ENCODE results near the gene CDPF1. TPM values are rescaled to one million over a fixed set of nuclear protein-coding genes. Genes with fewer than 3 reads are reported as not detected.

The CDPF1 gene
- total RNA-seq, 1 experiment from 2014 or later = 6.3 TPM

GRCh38 chr22:46233231-46233630 is 16.9 kb downstream of the CDPF1 start:
- intact Hi-C loops (cut with micrococcal nuclease) = no loop called here
- CTCF ChIA-PET = no interaction called here
- DNase-seq (ENCODE audit: unreplicated experiment) = peak; percentile 59
- no peaks in the 10 kb centered on the region for H3K27me3 Mint-ChIP-seq (ENCODE audit: insufficient read depth, unreplicated experiment)
- H3K4me3 Mint-ChIP-seq (ENCODE audit: unreplicated experiment) = no peak overlapping the region
- peaks cover 6% of the 10 kb centered on the region for H3K36me3 Mint-ChIP-seq (ENCODE audit: insufficient read depth, unreplicated experiment)
- H3K4me1 Mint-ChIP-seq (ENCODE audit: insufficient read depth, unreplicated experiment) = peaks cover 5% of the 10 kb centered on the region
- BruUV-seq (replicated peaks) = no TSS peak
- POLR2A ChIA-PET = interaction anchor here (1.1 kb wide), 1 partner anchor 16 kb away, joined by 3 read pairs; no protein-coding TSS in a partner anchor
- H3K27ac Mint-ChIP-seq (ENCODE audit: low read depth, unreplicated experiment) = no peak overlapping the region
- H3K9me3 Mint-ChIP-seq (ENCODE audit: unreplicated experiment) = no peaks in the 10 kb centered on the region
- no peak for TF ChIP-seq CTCF (IDR thresholded peaks at IDR 0.05; ENCODE audit: unreplicated experiment)

GRCh38 chr22:46230262-46230901 is 19.7 kb downstream of the CDPF1 start:
- POLR2A ChIA-PET = no interaction called here
- Mint-ChIP-seq H3K4me3 (ENCODE audit: unreplicated experiment) (no peak overlapping the region), H3K27ac (ENCODE audit: low read depth, unreplicated experiment) (no peak overlapping the region), H3K9me3 (ENCODE audit: unreplicated experiment) (no peaks in the 10 kb centered on the region), H3K27me3 (ENCODE audit: insufficient read depth, unreplicated experiment) (no peaks in the 10 kb centered on the region), H3K4me1 (ENCODE audit: insufficient read depth, unreplicated experiment) (peaks cover 5% of the 10 kb centered on the region), H3K36me3 (ENCODE audit: insufficient read depth, unreplicated experiment) (peaks cover 6% of the 10 kb centered on the region)
- DNase-seq (ENCODE audit: unreplicated experiment) = no peak
- intact Hi-C loops (cut with micrococcal nuclease) = no loop called here
- CTCF ChIA-PET = no interaction called here
- BruUV-seq (replicated peaks) = no TSS peak
- no peak for TF ChIP-seq CTCF (IDR thresholded peaks at IDR 0.05; ENCODE audit: unreplicated experiment)

- BruUV-seq (replicated peaks) = no TSS peak
- no peaks in the 10 kb centered on the region for H3K9me3 Mint-ChIP-seq (ENCODE audit: unreplicated experiment)
- ChIA-PET CTCF (interaction anchor here (0.7 kb wide), 1 partner anchor 22 kb away, joined by 4 read pairs; no protein-coding TSS in a partner anchor), POLR2A (no interaction called here)
- no peak overlapping the region for H3K27ac Mint-ChIP-seq (ENCODE audit: low read depth, unreplicated experiment)
- no peak for DNase-seq (ENCODE audit: unreplicated experiment)
- H3K4me1 Mint-ChIP-seq (ENCODE audit: insufficient read depth, unreplicated experiment) = peaks cover 5% of the 10 kb centered on the region
- TF ChIP-seq CTCF (IDR thresholded peaks at IDR 0.05; ENCODE audit: unreplicated experiment) = no peak
- intact Hi-C loops (cut with micrococcal nuclease) = no loop called here
- no peak overlapping the region for H3K4me3 Mint-ChIP-seq (ENCODE audit: unreplicated experiment)
- no peaks in the 10 kb centered on the region for H3K36me3 Mint-ChIP-seq (ENCODE audit: insufficient read depth, unreplicated experiment)
- no peaks in the 10 kb centered on the region for H3K27me3 Mint-ChIP-seq (ENCODE audit: insufficient read depth, unreplicated experiment)
Observed at GRCh38 chr22:46229701-46230100, 20.4 kb downstream of the CDPF1 start.

GRCh38 chr22:46226577-46226976 is 23.5 kb downstream of the CDPF1 start:
- DNase-seq (ENCODE audit: unreplicated experiment) = no peak
- Mint-ChIP-seq H3K9me3 (ENCODE audit: unreplicated experiment) (no peaks in the 10 kb centered on the region), H3K27ac (ENCODE audit: low read depth, unreplicated experiment) (no peak overlapping the region), H3K4me1 (ENCODE audit: insufficient read depth, unreplicated experiment) (no peaks in the 10 kb centered on the region), H3K27me3 (ENCODE audit: insufficient read depth, unreplicated experiment) (no peaks in the 10 kb centered on the region), H3K4me3 (ENCODE audit: unreplicated experiment) (no peak overlapping the region), H3K36me3 (ENCODE audit: insufficient read depth, unreplicated experiment) (peaks cover 10% of the 10 kb centered on the region)
- ChIA-PET POLR2A (no interaction called here), CTCF (interaction anchor here (0.7 to 1.2 kb wide), 4 partner anchors 28 to 105 kb away, joined by 3 to 4 read pairs (median 3); no protein-coding TSS in a partner anchor)
- TF ChIP-seq CTCF (IDR thresholded peaks at IDR 0.05; ENCODE audit: unreplicated experiment) = no peak
- intact Hi-C loops (cut with micrococcal nuclease) = no loop called here
- BruUV-seq (replicated peaks) = no TSS peak

All from MCF 10A (cell line).